SK-N-SH (cell line): Measurements from ENCODE around the gene INIP.

Source experiments
- CHD2 ChIP-seq: fragments of 150-350 bp; IDR thresholded peaks from 2 replicates; pipeline ENCODE4 v1.6.1; 2018; ENCODE audit warnings: low read length; ENCODE audit not compliant: partially characterized antibody
- CTCF ChIP-seq: fragments of 200-600 bp; sonication (generic); IDR thresholded peaks from 2 replicates; pipeline ENCODE4 v1.6.1; 2017; ENCODE audit warnings: antibody characterized with exemption, mild to moderate bottlenecking, moderate library complexity
- FOXJ3 ChIP-seq: sonication (generic); formaldehyde crosslinking; IDR thresholded peaks from 2 replicates; pipeline ENCODE4 v1.5.1; 2020; ENCODE audit warnings: mild to moderate bottlenecking, missing genetic modification reagents
- FOXM1 ChIP-seq: IDR thresholded peaks from 2 replicates; pipeline ENCODE4 v1.4.0; 2012; ENCODE audit warnings: low read depth, mild to moderate bottlenecking
- REST ChIP-seq: IDR thresholded peaks from 2 replicates; pipeline ENCODE4 v1.6.1; 2012; ENCODE audit warnings: mild to moderate bottlenecking, low read depth, low read length, moderate library complexity
- YY1 ChIP-seq: IDR thresholded peaks from 2 replicates; pipeline ENCODE4 v1.4.0; 2012; ENCODE audit warnings: low read depth, mild to moderate bottlenecking

GRCh38 chr9:112757282-112757883, 39.5 kb upstream of the INIP start:
- TF ChIP-seq YY1 (no peak), CTCF (no peak), CHD2 (no peak), FOXM1 (no peak), FOXJ3 (CRISPR knock-in tag) (no peak), REST (no peak)
